Measurements from ENCODE around the gene NEU2.

- TF ChIP-seq CTCF (IDR thresholded peaks at IDR 0.05) (no peak), POLR2AphosphoS2 (conservative IDR thresholded peaks at IDR 0.05; ENCODE audit: low read length) (no peak), HDAC2 (IDR thresholded peaks at IDR 0.05) (no peak), RCOR1 (IDR thresholded peaks at IDR 0.05; ENCODE audit: low read depth, low read length) (no peak), JUNB (IDR thresholded peaks at IDR 0.05) (no peak), HES2 (IDR thresholded peaks at IDR 0.05) (no peak), KDM1A (IDR thresholded peaks at IDR 0.05; ENCODE audit: low read depth) (no peak), POLR2A (IDR thresholded peaks at IDR 0.05; ENCODE audit: low read length) (no peak), CHD4 (IDR thresholded peaks at IDR 0.05; ENCODE audit: borderline replicate concordance) (no peak)
These were observed 47.7 kb downstream of the NEU2 start for GRCh38 chr2:233079953-233080835.

Measured in A549 (cell line).